HepG2 (cell line): ENCODE measurements around the gene IKZF2. TPM values are rescaled to one million over a fixed set of nuclear protein-coding genes. Genes with fewer than 3 reads are reported as not detected.

ENCODE experiments used
- ATAC-seq: fragments of 200-7000 bp; cut with Tn5 transposase; 3 replicates; pipeline ENCODE4 v1.9.1; 2020; ENCODE audit warnings: mild to moderate bottlenecking, moderate library complexity
- BruUV-seq: library from RNA; stranded (reverse); fragments of 400-500 nt; replicated peaks from 2 replicates; lab custom pipeline; 2021; lab: Mats Ljungman, UMichigan
- CTCF ChIA-PET: fragments of 300-600 bp; formaldehyde crosslinking; extraction: SDS; loops from one replicate; lab custom pipeline; 2021; ENCODE audit warnings: low total read pairs, inconsistent platforms, low intra/inter-chr PET ratio; lab: Yijun Ruan, JAX
- POLR2A ChIA-PET: fragments of 350-600 bp; sonication (Branson Sonifier 250); formaldehyde crosslinking; loops from one replicate; lab custom pipeline; 2020; ENCODE audit warnings: antibody characterized with exemption, inconsistent platforms; lab: Yijun Ruan, JAX
- DNase-seq: peaks from one replicate; pipeline ENCODE4 v3.0.0-alpha.2; 2015; ENCODE audit warnings: low spot score
- FAIRE-seq: peaks from 3 replicates; lab custom pipeline; 2011; peaks lifted over from hg19 to GRCh38; lab: Jason Lieb, UNC
- H2AFZ ChIP-seq: one replicate; pipeline ENCODE4 v1.6.1; 2011; ENCODE audit warnings: low read length, inconsistent platforms
- H3K27ac ChIP-seq: fragments of 300-600 bp; 3 replicates; pipeline ENCODE4 v1.8.0; 2011; ENCODE audit warnings: mixed run types, mild to moderate bottlenecking, mixed read lengths, low read length, inconsistent platforms; ENCODE audit not compliant: insufficient read depth; ENCODE audit errors: extremely low read length
- H3K27me3 ChIP-seq, 2 experiments: fragments of 200-600 bp in 1 of 2; 2 replicates in 1 of 2; 3 replicates in 1 of 2; pipeline versions ENCODE4 v1.6.0 to v1.8.0; 2011; ENCODE audit warnings: low read length in 2 of 2, mild to moderate bottlenecking in 2 of 2, moderate library complexity in 2 of 2, inconsistent platforms in 1 of 2; ENCODE audit not compliant: insufficient read depth in 2 of 2, control insufficient read depth in 1 of 2
- H3K36me3 ChIP-seq, 2 experiments: fragments of 200-600 bp in 1 of 2; replicated peaks in 1 of 2; 2 replicates in 1 of 2; 3 replicates in 1 of 2; pipeline versions ENCODE4 v1.5.1 to v1.8.0; 2011; ENCODE audit warnings: low read length in 2 of 2, inconsistent platforms in 1 of 2; ENCODE audit not compliant: insufficient read depth in 2 of 2, control insufficient read depth in 1 of 2
- H3K4me1 ChIP-seq: 2 replicates; pipeline ENCODE4 v1.5.1; 2012; ENCODE audit warnings: low read length, inconsistent platforms; ENCODE audit not compliant: insufficient read depth
- H3K4me2 ChIP-seq: 2 replicates; pipeline ENCODE4 v1.6.0; 2011; ENCODE audit warnings: low read depth, low read length, inconsistent platforms
- H3K4me3 ChIP-seq, 3 experiments: fragments of 200-600 bp in 1 of 3; sonication (generic), shearing (Covaris generic) in 1 of 3; replicated peaks in 1 of 3; 2 replicates each; pipeline ENCODE4 v1.5.1; 2011 to 2016; ENCODE audit warnings: low read length in 3 of 3, inconsistent platforms in 2 of 3, low read depth in 2 of 3, mild to moderate bottlenecking in 2 of 3, control low read depth in 1 of 3, mixed read lengths in 1 of 3; ENCODE audit not compliant: insufficient read depth in 1 of 3
- H3K79me2 ChIP-seq: one replicate; pipeline ENCODE4 v1.6.1; 2011; ENCODE audit warnings: low read length, inconsistent platforms; ENCODE audit not compliant: insufficient read depth
- H3K9ac ChIP-seq: 2 replicates; pipeline ENCODE4 v1.6.0; 2011; ENCODE audit warnings: mild to moderate bottlenecking, low read depth, low read length, inconsistent platforms; ENCODE audit not compliant: insufficient read depth
- H3K9me3 ChIP-seq: 2 replicates; pipeline ENCODE4 v1.5.1; 2012; ENCODE audit warnings: mild to moderate bottlenecking, low read length
- H4K20me1 ChIP-seq: 2 replicates; pipeline ENCODE4 v1.6.0; 2011; ENCODE audit warnings: inconsistent platforms, mild to moderate bottlenecking, low read length, moderate library complexity; ENCODE audit not compliant: insufficient read depth
- ATF7-NPFF ChIP-seq: sonication (generic); formaldehyde crosslinking; IDR thresholded peaks from 2 replicates; pipeline ENCODE4 v1.8.1; 2023; ENCODE audit warnings: mild to moderate bottlenecking, low read depth, missing genetic modification reagents, moderate library complexity
- CHCHD3 ChIP-seq: sonication (generic); formaldehyde crosslinking; IDR thresholded peaks from 2 replicates; pipeline ENCODE4 v1.8.0; 2022; ENCODE audit warnings: mild to moderate bottlenecking, missing genetic modification reagents, moderate library complexity
- CHD4 ChIP-seq: fragments of 200-600 bp; sonication (generic); IDR thresholded peaks from 2 replicates; pipeline ENCODE4 v1.7.0; 2017; ENCODE audit warnings: mild to moderate bottlenecking, low read length, borderline replicate concordance
- ELK4 ChIP-seq: sonication (generic); formaldehyde crosslinking; IDR thresholded peaks from 2 replicates; pipeline ENCODE4 v1.9.0; 2021; ENCODE audit warnings: missing genetic modification reagents, borderline replicate concordance
- ETS1 ChIP-seq: sonication (generic); formaldehyde crosslinking; IDR thresholded peaks from 2 replicates; pipeline ENCODE4 v1.4.0; 2020; ENCODE audit warnings: missing genetic modification reagents
- GABPA ChIP-seq, 2 experiments: IDR thresholded peaks; 2 replicates each; pipeline ENCODE4 v1.6.1; 2011 to 2016; ENCODE audit warnings: low read depth in 2 of 2, low read length in 1 of 2, missing biosample characterization in 1 of 2, missing genetic modification characterization in 1 of 2
- GATAD2A ChIP-seq: IDR thresholded peaks from 2 replicates; pipeline ENCODE4 v1.6.1; 2016
- KDM1A ChIP-seq: IDR thresholded peaks from 2 replicates; pipeline ENCODE4 v1.6.1; 2016; ENCODE audit warnings: missing compliant biosample characterization
- ZBTB21 ChIP-seq: sonication (generic); formaldehyde crosslinking; IDR thresholded peaks from 2 replicates; pipeline ENCODE4 v1.4.0; 2020; ENCODE audit warnings: missing genetic modification reagents
- ZC3H13 ChIP-seq: sonication (generic); formaldehyde crosslinking; IDR thresholded peaks from 2 replicates; pipeline ENCODE4 v1.8.1; 2023; ENCODE audit warnings: mild to moderate bottlenecking, missing genetic modification reagents, moderate library complexity
- ZFP1 ChIP-seq: IDR thresholded peaks from 2 replicates; pipeline ENCODE4 v1.6.1; 2016
- ZNF10 ChIP-seq: sonication (generic); formaldehyde crosslinking; IDR thresholded peaks from 2 replicates; pipeline ENCODE4 v1.4.0; 2020; ENCODE audit warnings: mild to moderate bottlenecking, low read depth, missing genetic modification reagents, borderline replicate concordance
- ZNF33B ChIP-seq: sonication (generic); formaldehyde crosslinking; IDR thresholded peaks from 2 replicates; pipeline ENCODE4 v1.5.1; 2020; ENCODE audit warnings: mild to moderate bottlenecking, missing genetic modification reagents
- ZNF556 ChIP-seq: sonication (generic); formaldehyde crosslinking; IDR thresholded peaks from 2 replicates; pipeline ENCODE4 v1.4.0; 2020; ENCODE audit warnings: mild to moderate bottlenecking, missing genetic modification reagents, borderline replicate concordance
- ZNF629 ChIP-seq: sonication (generic); formaldehyde crosslinking; conservative IDR thresholded peaks from 2 replicates; pipeline ENCODE4 v1.5.0; 2020; ENCODE audit warnings: missing genetic modification reagents
- WGBS: methylation state at CpG from one replicate; pipeline ENCODE4 v1.1.6; 2017; ENCODE audit warnings: low lambda C conversion rate; 5-methylcytosine and 5-hydroxymethylcytosine counted together
- in situ Hi-C: cut with HindIII; loops from 2 replicates; pipeline ENCODE4 v1.10.0; 2017; ENCODE audit warnings: low pct_unique_long_range_greater_than_20kb; ENCODE audit not compliant: extremely low pct_ligation_motif_present
- intact Hi-C: fragments of 100-400 bp; cut with micrococcal nuclease; formaldehyde crosslinking; loops from one replicate; pipeline ENCODE4 v1.10.0; 2022; ENCODE audit not compliant: unreplicated experiment
- polyA plus RNA-seq, 8 experiments: library from polyadenylated mRNA; depleted of rRNA in 3 of 8; stranded (reverse) in 7 of 8; unstranded in 1 of 8; fragments of >200 nt; fragmentation: Illumina TruSeq in 4 of 8; extraction: Trizol in 4 of 8; gene quantifications; 2 replicates each; pipeline versions ENCODE4 v1.2.1 to v1.2.3, GENCODE V29; 2011 to 2016; ENCODE audit warnings: low read depth in 4 of 8, missing spikeins in 1 of 8, mixed read lengths in 1 of 8; ENCODE audit not compliant: insufficient read depth in 1 of 8
- total RNA-seq, 5 experiments: library from RNA; depleted of rRNA; stranded (reverse); fragments of >200 nt; fragmentation: Illumina TruSeq; extraction: Trizol; gene quantifications; 2 replicates each; pipeline ENCODE4 v1.2.3, GENCODE V29; 2016; ENCODE audit warnings: low read depth in 1 of 5

The IKZF2 gene
- total and polyA plus RNA-seq, 2 of the 13 experiments (the other 11 are each of a cell fraction or from before 2014, with no cell fraction given): 0.18 to 0.86 TPM

GRCh38 chr2:213188533-213188867, 37.1 kb upstream of the IKZF2 start:
- Histone ChIP-seq H3K4me3 (no peak overlapping the region; a peak in 1 of 6 replicates), H3K36me3 (no peaks in the 10 kb centered on the region), H4K20me1 (no peaks in the 10 kb centered on the region), H3K4me1 (peaks cover 25% of the 10 kb centered on the region), H3K9me3 (no peaks in the 10 kb centered on the region), H2AFZ (no peak overlapping the region), H3K27me3 (no peaks in the 10 kb centered on the region), H3K79me2 (no peaks in the 10 kb centered on the region), H3K9ac (no peak overlapping the region), H3K4me2 (peak overlapping the region; percentile 50), H3K27ac (no peak overlapping the region)
- no peak for ATAC-seq
- FAIRE-seq: no peak
- WGBS: 31% methylated on average over 2 of the region's 2 CpGs
- no TSS peak for BruUV-seq
- intact Hi-C loops (loop anchor here (1.0 to 2.0 kb wide), 2 partner anchors 36 to 51 kb away; no protein-coding TSS in a partner anchor), in situ Hi-C loops (no loop called here)
- POLR2A ChIA-PET: no interaction called here
- TF ChIP-seq ZNF10 (no peak), ATF7-NPFF (CRISPR knock-in tag) (0 out of 2 replicates have a peak, but pooled peaks have one; percentile 3), ZC3H13 (CRISPR knock-in tag) (no peak), ZNF33B (CRISPR knock-in tag) (no peak), ZNF556 (CRISPR knock-in tag) (no peak), CHD4 (peak; percentile 86; the same call in 1 of the 2 replicates), KDM1A (CRISPR knock-in tag) (peak; percentile 19; the same call in 1 of the 2 replicates), ZBTB21 (CRISPR knock-in tag) (no peak), GABPA (IDR thresholded peaks at IDR 0.05; ENCODE audit: low read depth, low read length) (no peak), GABPA (CRISPR knock-in tag; IDR thresholded peaks at IDR 0.05; ENCODE audit: low read depth) (no peak), ZFP1 (CRISPR knock-in tag) (no peak), ZNF629 (peak; percentile 96), ETS1 (CRISPR knock-in tag) (no peak), CHCHD3 (CRISPR knock-in tag) (no peak), ELK4 (CRISPR knock-in tag) (no peak), GATAD2A (CRISPR knock-in tag) (no peak)
- no peak for DNase-seq
- CTCF ChIA-PET: no interaction called here
